ENCODE results near the gene MYO3B.

MYO3B gene

GRCh38 chr2:170335351-170335750 is 157.4 kb downstream of the MYO3B start:
- DNase-seq (ENCODE audit: low read depth): no peak
- no peak for TF ChIP-seq CTCF (IDR thresholded peaks at IDR 0.05; ENCODE audit: low read depth, low read length)
- TF ChIP-seq, protein P1, sequence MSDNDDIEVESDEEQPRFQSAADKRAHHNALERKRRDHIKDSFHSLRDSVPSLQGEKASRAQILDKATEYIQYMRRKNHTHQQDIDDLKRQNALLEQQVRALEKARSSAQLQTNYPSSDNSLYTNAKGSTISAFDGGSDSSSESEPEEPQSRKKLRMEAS (IDR thresholded peaks at IDR 0.05; ENCODE audit: low read depth, low read length): no peak
- TF ChIP-seq POLR2A (IDR thresholded peaks at IDR 0.05; ENCODE audit: extremely low read depth, insufficient read length): no peak
- no peak for TF ChIP-seq MYC (IDR thresholded peaks at IDR 0.05; ENCODE audit: low read depth, low read length)
- no peak overlapping the region for H3K4me3 ChIP-seq (ENCODE audit: low read depth, low read length)

DNA sequence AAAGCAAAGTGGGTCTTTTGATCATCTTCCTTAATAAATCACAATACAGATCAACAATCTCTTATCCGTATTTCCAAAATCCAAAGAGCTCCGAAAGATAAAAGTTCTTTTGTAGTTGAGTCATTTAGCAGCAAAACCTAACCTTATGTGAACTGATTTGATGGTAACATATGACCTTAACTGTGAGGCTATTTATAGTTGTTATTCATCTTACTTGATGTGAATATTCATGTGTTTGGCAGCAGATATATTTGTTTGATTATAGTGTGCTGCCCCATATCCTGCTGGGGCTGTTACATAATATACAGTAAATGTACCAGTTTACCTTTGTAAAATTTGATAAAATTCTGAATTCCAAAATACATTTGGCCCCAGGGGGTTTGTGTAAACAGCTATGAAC is 158.5 kb downstream of the MYO3B start:
- DNase-seq (ENCODE audit: low read depth): no peak
- TF ChIP-seq POLR2A (IDR thresholded peaks at IDR 0.05; ENCODE audit: extremely low read depth, insufficient read length) (no peak), MYC (IDR thresholded peaks at IDR 0.05; ENCODE audit: low read depth, low read length) (no peak), CTCF (IDR thresholded peaks at IDR 0.05; ENCODE audit: low read depth, low read length) (no peak)
- TF ChIP-seq, protein P1 (IDR thresholded peaks at IDR 0.05; ENCODE audit: low read depth, low read length): no peak
- H3K4me3 ChIP-seq (ENCODE audit: low read depth, low read length): no peak overlapping the region

DNA sequence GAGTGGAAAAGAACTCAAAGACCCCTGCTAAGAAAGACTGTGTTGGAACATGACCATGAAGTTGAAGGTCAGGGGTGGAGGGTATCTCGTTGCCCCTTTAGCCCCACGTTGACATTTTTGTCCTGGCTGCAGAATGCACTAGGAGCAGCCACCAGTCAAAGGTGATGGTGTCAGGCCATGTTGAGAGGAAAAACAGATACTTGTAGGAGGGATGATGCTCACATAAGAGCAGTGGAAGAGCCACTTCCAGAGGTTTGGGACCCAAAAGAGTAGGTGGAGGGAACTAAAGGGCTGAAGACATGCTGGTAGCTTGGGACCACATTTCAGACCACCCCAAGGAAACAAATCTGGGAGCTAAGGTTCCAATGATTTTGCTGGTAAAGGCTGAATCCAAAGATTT is 159.0 kb downstream of the MYO3B start:
- H3K4me3 ChIP-seq (ENCODE audit: low read depth, low read length): no peak overlapping the region
- TF ChIP-seq, protein P1 (IDR thresholded peaks at IDR 0.05; ENCODE audit: low read depth, low read length): no peak
- no peak for TF ChIP-seq POLR2A (IDR thresholded peaks at IDR 0.05; ENCODE audit: extremely low read depth, insufficient read length)
- no peak for TF ChIP-seq CTCF (IDR thresholded peaks at IDR 0.05; ENCODE audit: low read depth, low read length)
- TF ChIP-seq MYC (IDR thresholded peaks at IDR 0.05; ENCODE audit: low read depth, low read length): no peak

DNA sequence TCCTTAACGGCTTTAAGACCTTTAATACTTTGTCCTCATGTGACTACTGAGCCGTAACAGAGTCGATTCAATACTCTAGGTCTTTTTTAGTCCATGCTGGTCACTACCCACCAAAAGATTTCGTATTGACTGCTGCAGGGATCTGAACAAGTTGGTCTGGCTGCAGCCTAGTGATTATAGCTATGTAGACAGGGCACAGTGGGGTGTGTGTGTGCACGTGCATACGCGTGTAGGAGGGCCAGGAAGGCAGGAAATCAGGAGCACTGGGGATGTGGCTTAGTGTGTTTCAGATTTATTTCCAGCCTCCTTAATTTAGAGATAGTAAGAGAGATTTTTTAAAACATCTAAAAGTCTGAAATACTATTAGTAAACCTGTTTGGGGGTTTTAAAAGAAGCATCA is 161.4 kb downstream of the MYO3B start:
- DNase-seq (ENCODE audit: low read depth): no peak
- H3K4me3 ChIP-seq (ENCODE audit: low read depth, low read length): no peak overlapping the region
- no peak for TF ChIP-seq POLR2A (IDR thresholded peaks at IDR 0.05; ENCODE audit: extremely low read depth, insufficient read length)
- TF ChIP-seq MYC (IDR thresholded peaks at IDR 0.05; ENCODE audit: low read depth, low read length): no peak
- no peak for TF ChIP-seq CTCF (IDR thresholded peaks at IDR 0.05; ENCODE audit: low read depth, low read length)
- TF ChIP-seq, protein P1 (IDR thresholded peaks at IDR 0.05; ENCODE audit: low read depth, low read length): no peak

More for the DNA sequence above, 159.0 kb downstream of the MYO3B start:
- no peak for DNase-seq (ENCODE audit: low read depth)

- no peak overlapping the region for H3K4me3 ChIP-seq (ENCODE audit: low read depth, low read length)
- DNase-seq (ENCODE audit: low read depth): no peak
- TF ChIP-seq, protein P1 (IDR thresholded peaks at IDR 0.05; ENCODE audit: low read depth, low read length): no peak
- TF ChIP-seq MYC (IDR thresholded peaks at IDR 0.05; ENCODE audit: low read depth, low read length): no peak
- TF ChIP-seq POLR2A (IDR thresholded peaks at IDR 0.05; ENCODE audit: extremely low read depth, insufficient read length): no peak
- no peak for TF ChIP-seq CTCF (IDR thresholded peaks at IDR 0.05; ENCODE audit: low read depth, low read length)
These were observed 162.1 kb downstream of the MYO3B start for GRCh38 chr2:170339750-170340692.

All from NB4 (cell line).